OCI-LY3 (cell line): ENCODE results near the gene MYF5.

Source experiments
- CTCF ChIP-seq: fragments of 200-600, 300-600 bp; sonication (generic); IDR thresholded peaks from 2 replicates; pipeline ENCODE4 v1.5.1; 2014; ENCODE audit warnings: antibody characterized with exemption, low read length, low read depth
- EZH2phosphoT487 ChIP-seq: fragments of 200-600 bp; shearing (Covaris generic); IDR thresholded peaks from 2 replicates; pipeline ENCODE4 v1.6.1; 2018; ENCODE audit warnings: antibody characterized with exemption, mixed run types, low read depth

- no peak for TF ChIP-seq CTCF
- no peak for TF ChIP-seq EZH2phosphoT487
Measured at GRCh38 chr12:80704420-80704819, 12.3 kb upstream of the MYF5 start.
